Measurements from ENCODE around the gene VAT1L. TPM values are rescaled to one million over a fixed set of nuclear protein-coding genes. Genes with fewer than 3 reads are reported as not detected.

Gene VAT1L
- total RNA-seq, 1 experiment from 2014 or later = 19.1 TPM

- Mint-ChIP-seq H3K27ac (no peak overlapping the region), H3K27me3 (ENCODE audit: low read depth) (peaks cover 4% of the 10 kb centered on the region; the same call in 1 of the 2 replicates), H3K36me3 (peaks cover 4% of the 10 kb centered on the region), H3K4me1 (peaks cover 4% of the 10 kb centered on the region), H3K9me3 (peaks cover 12% of the 10 kb centered on the region), H3K4me3 (no peak overlapping the region)
- TF ChIP-seq RELA (CRISPR knock-in tag; IDR thresholded peaks at IDR 0.05; ENCODE audit: borderline replicate concordance) (no peak), ZNF138 (CRISPR knock-in tag; conservative IDR thresholded peaks at IDR 0.05) (no peak), EMX1 (CRISPR knock-in tag; IDR thresholded peaks at IDR 0.05) (no peak), ZNF232 (CRISPR knock-in tag; IDR thresholded peaks at IDR 0.05) (no peak), E2F1 (CRISPR knock-in tag; IDR thresholded peaks at IDR 0.05) (no peak), ZNF425 (CRISPR knock-in tag; conservative IDR thresholded peaks at IDR 0.05) (no peak), ZNF416 (CRISPR knock-in tag; IDR thresholded peaks at IDR 0.05) (no peak)
- DNase-seq (ENCODE audit: low spot score) (no peak), ATAC-seq (no peak)
- POLR2A ChIA-PET = no interaction called here
- CTCF ChIA-PET = interaction anchor here (1.3 kb wide), 1 partner anchor 59 kb away, joined by 3 read pairs; the partner anchor contains the start of gene NUDT7
These were observed 7.3 kb upstream of the VAT1L start for GRCh38 chr16:77781091-77781490.

- POLR2A ChIA-PET = no interaction called here
- ATAC-seq = peak; percentile 84
- Mint-ChIP-seq H3K27ac (no peak overlapping the region), H3K27me3 (ENCODE audit: low read depth) (peaks cover 20% of the 10 kb centered on the region), H3K36me3 (peaks cover 4% of the 10 kb centered on the region), H3K4me1 (peaks cover 5% of the 10 kb centered on the region), H3K9me3 (peaks cover 12% of the 10 kb centered on the region), H3K4me3 (no peak overlapping the region)
- TF ChIP-seq CTCF (IDR thresholded peaks at IDR 0.05) = no peak
- no peak for TF ChIP-seq HMGXB4 (CRISPR knock-in tag; IDR thresholded peaks at IDR 0.05)
- no peak for TF ChIP-seq CBFB (CRISPR knock-in tag; IDR thresholded peaks at IDR 0.05; ENCODE audit: low read depth)
- no peak for TF ChIP-seq ZNF416 (CRISPR knock-in tag; IDR thresholded peaks at IDR 0.05)
- no peak for TF ChIP-seq CREM (CRISPR knock-in tag; IDR thresholded peaks at IDR 0.05)
- TF ChIP-seq, protein P1, sequence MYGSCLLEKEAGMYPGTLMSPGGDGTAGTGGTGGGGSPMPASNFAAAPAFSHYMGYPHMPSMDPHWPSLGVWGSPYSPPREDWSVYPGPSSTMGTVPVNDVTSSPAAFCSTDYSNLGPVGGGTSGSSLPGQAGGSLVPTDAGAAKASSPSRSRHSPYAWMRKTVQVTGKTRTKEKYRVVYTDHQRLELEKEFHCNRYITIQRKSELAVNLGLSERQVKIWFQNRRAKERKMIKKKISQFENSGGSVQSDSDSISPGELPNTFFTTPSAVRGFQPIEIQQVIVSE (CRISPR knock-in tag; IDR thresholded peaks at IDR 0.05; ENCODE audit: borderline replicate concordance) = no peak
- no peak for TF ChIP-seq JUN (CRISPR knock-in tag; IDR thresholded peaks at IDR 0.05)
- TF ChIP-seq PRRX2 (CRISPR knock-in tag; IDR thresholded peaks at IDR 0.05) = no peak
- no peak for TF ChIP-seq KAT7 (CRISPR knock-in tag; IDR thresholded peaks at IDR 0.05; ENCODE audit: borderline replicate concordance)
- TF ChIP-seq, protein P2, sequence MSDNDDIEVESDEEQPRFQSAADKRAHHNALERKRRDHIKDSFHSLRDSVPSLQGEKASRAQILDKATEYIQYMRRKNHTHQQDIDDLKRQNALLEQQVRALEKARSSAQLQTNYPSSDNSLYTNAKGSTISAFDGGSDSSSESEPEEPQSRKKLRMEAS (CRISPR knock-in tag; IDR thresholded peaks at IDR 0.05) = no peak
- TF ChIP-seq SMAD4 (CRISPR knock-in tag; IDR thresholded peaks at IDR 0.05) = no peak
- no peak for TF ChIP-seq ELF4 (CRISPR knock-in tag; IDR thresholded peaks at IDR 0.05; ENCODE audit: low read depth)
- no peak for TF ChIP-seq ZNF121 (CRISPR knock-in tag; IDR thresholded peaks at IDR 0.05)
- CTCF ChIA-PET = no interaction called here
- DNase-seq (ENCODE audit: low spot score) = no peak
These were observed 5.7 kb upstream of the VAT1L start for GRCh38 chr16:77782694-77783093.
